Measurements from ENCODE around the gene KANSL1L.
A peak's percentile ranks its signal among the peaks of the same experiment; 100 is the strongest.

KANSL1L gene

DNA sequence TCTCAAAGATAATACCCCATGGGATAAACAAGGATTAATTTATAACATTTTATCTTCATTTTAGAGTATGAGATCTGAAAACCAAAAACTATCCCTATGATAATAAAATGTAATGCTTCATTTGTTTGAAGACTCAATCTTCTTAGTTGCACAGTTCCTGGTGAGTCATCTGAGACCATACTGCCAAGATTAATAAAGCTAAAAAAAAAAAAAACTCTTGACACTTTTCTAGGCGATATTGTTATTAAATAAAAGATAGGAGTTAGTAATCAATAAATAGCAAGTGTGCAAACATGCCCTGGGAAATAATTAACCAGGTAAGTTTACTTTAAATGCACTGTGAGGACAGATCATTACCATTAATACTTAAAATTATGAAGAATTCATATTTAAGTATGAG, 84.9 kb downstream of the KANSL1L start:
- DNase-seq (ENCODE audit: low read depth, low spot score), result no peak

DNA sequence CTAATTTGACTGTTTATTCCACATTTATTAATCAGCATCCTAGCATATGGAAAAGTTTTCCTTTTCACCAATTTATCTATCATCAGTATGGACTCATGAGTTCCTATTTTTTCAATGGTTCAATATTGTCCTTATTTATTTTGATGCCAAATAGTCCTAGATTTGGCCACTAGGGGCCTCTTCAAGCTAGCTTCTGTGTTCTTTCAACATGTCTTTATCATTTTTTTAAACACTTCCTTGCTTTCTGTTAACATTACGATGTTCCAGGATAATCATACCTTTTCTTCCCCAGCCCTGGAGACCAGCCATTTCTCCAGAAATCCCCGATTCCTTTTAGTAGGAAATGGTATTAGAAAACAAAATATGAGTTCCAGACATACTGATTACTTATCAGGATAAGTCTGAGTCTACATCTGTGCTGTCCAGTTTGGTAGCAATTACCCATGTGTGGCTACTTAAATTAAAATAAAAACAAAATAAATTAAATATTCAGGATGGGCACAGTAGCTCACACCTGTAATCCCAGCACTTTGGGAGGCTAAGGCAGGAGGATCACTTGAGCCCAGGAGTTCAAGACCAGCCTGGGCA, 98.2 kb downstream of the KANSL1L start:
- no peak for DNase-seq (ENCODE audit: low read depth, low spot score)

DNA sequence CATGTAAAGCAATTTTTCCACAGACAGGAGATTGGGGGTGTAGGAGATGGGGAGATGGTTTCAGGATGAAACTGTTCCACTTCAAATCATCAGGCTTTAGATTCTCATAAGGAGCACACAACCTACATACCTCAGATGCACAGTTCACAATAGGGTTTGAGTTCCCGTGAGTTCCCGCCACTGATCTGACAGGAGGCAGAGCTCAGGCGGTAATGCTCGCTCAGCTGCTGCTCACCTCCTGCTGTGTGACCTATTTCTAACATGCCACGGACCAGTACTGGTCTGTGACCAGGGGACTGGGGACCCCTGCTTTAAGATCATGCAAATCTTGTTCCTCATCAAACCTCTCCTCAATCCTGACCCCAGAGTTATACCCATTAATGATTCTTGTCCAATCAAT, 98.7 kb downstream of the KANSL1L start:
- no peak for DNase-seq (ENCODE audit: low read depth, low spot score)

DNA sequence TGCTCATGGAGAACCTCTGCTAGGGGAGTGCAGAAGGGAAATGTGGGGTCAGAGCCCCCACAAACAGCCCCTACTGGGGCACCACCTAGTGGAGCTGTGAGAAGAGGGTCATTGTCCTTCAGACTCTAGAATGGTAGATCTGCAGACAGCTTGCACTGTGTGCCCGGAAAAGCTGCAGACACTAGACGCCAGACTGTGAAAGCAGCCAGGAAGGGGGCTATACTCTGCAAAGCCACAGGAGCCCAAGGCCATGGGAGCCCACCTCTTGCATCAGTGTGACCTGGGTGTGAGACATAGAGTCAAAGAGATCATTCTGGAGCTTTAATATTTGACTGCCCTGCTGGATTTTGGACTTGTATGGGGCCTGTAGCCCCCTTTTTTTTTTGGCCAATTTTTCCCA, 107.9 kb downstream of the KANSL1L start:
- DNase-seq (ENCODE audit: low read depth, low spot score), result no peak

DNA sequence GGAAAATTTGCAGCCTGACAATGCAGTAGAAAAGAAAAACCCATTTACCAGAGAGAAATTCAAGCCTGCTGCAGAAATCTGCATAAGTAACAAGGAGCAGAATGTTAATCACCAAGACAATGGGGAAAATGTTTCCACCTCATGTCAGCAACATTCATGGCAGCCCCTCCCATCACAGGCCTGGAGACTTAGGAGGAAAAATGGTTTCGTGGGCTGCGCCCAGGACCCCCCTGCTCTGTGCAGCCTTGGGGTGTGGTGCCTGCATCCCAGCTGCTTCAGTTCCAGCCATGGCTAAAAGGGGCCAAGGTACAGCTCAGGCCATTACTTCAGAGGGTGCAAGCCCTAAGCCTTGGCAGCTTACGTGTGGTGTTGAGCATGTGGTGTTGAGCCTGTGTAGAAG, 115.4 kb downstream of the KANSL1L start:
- no peak for DNase-seq (ENCODE audit: low read depth, low spot score)

DNA sequence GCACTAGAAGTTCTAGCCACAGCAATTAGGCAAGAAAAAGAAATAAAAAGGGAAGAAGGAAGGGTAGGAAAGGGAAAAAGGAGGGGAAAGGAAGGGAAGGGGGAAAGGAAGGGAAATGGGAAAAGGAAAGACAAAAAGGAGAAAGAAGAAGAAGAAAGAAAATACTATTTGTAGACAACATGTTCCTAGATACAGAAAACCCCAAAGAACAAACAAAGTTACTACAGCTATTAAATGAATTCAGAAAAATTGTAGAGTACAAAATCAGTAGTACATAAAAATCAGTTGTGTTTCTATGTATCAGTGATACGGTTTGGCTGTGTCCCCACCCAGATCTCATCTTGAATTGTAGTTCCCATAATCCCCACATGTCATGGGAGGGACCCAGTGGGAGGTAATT, 116.5 kb downstream of the KANSL1L start:
- DNase-seq (ENCODE audit: low read depth, low spot score), result no peak

DNA sequence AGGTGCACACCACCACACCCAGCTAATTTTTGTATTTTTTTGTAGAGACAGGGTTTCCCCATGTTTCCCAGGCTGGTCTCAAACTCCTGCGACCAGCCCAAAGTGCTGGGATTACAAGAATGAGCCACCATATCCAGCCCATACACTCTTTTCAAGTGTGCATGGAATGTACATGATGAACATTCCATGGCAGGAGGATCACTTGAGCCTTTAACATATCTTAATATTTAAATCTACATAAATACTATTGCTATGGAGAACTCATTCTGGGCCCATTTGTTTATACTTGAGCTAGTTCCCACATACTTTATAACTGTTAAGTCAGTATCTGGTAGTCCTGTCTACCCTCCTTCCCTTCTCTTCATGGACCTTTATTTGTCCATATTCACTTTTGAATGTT, 120.3 kb downstream of the KANSL1L start:
- DNase-seq (ENCODE audit: low read depth, low spot score), result no peak

DNA sequence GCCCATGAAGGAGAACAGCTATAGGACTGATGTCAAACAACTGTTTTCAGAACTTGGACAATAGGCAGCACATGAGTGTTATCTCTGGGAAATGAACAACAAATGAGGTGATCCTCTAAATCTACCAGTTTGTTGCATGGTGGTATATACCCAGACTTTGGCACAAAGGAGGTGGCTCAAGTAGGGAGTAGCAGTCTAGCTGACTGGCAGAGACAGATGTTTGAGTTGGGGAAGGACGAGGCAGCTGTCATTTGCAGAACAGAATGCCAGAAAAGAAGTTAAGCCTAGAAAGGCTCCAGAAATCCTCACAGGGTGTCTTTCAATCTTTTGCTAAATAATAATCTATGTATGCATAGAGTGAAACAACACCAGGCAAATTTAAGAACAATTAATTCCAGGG, 121.4 kb downstream of the KANSL1L start:
- DNase-seq (ENCODE audit: low read depth, low spot score), result no peak

DNA sequence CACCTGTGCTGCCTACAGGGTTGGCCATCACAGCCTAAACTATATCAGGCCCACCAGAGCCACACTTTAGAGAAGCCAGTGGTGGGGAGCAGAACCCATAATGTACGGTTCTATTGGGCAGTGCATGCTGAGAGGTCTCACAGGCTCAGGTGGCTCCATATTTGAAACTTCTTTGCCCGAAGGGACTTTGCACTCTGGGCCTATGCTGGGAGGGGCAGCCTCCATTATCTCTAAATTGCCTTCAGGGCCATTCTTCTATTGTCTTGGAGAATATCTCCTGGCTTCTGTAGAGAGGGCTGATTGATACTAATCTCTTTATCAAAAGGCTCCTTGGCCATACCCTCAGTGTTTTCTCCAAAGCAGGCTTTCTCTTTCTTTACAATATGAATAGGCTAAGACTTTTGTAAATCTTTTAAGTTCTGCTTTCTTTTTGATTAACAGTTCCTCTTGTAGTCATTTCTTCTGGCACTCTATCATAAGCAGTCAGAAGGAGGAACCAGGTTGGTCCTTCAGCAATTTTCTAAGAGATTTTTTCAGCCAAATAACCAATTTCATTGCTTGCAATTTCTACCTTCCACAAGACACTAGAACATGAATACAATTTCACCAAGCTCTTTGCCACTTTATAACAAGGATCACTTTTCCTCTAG, 124.2 kb downstream of the KANSL1L start:
- DNase-seq (ENCODE audit: low read depth, low spot score), result no peak

DNA sequence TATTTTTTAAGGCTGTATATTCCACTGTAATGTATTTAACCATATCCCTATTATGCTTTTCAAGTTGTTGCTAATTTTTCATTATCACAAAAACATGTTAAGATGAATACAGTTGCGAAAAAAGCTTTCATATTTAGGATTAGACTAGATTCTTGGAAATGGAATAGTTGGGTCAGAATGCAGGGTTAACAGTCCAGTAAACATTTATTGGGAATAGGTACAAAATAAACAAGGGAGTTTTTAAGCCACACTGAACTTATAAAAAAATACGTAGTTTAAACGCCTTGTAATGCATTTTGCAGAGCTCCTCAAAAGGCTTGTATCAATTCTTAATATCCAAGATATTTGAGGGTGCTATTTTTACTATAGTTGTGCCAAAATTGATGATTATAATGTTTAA, 133.1 kb downstream of the KANSL1L start:
- DNase-seq (ENCODE audit: low read depth, low spot score), result no peak

DNA sequence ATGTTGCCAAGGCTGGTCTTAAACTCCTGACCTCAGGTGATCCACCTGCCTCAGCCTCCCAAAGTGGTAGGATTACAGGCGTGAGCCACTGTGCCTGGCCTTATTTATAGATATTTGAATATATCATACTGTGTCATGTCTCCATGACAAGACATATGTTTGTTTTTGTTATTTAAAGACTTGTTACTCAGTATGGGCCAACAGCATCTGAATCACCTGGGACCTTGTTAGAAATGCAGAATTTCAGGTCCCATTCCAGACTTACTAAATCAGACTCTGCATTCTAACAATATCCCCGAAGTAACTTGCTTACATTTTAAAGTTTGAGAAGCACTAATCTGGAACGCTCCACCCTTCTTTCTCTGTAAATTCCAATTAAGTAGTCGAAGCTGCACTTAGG, 135.5 kb downstream of the KANSL1L start:
- DNase-seq (ENCODE audit: low read depth, low spot score), result no peak

DNA sequence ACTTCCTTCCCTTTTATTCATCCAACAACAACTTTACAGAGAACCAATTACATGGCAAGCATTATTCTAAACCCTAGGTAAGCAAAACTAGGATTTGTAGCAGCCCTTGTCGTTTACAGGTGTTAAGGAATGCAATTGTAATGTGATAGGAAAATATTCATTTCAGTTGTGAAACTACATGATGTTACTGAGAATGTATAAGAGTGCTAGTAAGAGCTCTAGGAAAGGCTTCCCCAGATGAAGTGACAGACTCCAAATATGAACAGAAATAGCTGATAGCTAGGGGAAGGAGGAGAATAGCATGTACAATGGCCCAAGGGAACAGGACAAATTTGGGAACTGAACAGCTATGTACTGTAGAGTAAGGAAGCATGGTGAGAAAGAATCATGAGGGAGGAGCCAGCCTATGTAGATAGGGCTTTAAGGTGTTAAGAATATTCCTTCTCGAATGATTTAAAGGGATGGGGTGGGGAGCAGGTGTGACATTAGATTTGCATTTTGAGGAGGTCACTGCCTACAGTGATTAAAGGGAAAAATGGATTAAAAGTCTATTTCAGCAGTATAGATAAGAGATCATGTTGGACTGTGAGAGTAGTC, 137.0 kb downstream of the KANSL1L start:
- DNase-seq (ENCODE audit: low read depth, low spot score), result no peak

DNA sequence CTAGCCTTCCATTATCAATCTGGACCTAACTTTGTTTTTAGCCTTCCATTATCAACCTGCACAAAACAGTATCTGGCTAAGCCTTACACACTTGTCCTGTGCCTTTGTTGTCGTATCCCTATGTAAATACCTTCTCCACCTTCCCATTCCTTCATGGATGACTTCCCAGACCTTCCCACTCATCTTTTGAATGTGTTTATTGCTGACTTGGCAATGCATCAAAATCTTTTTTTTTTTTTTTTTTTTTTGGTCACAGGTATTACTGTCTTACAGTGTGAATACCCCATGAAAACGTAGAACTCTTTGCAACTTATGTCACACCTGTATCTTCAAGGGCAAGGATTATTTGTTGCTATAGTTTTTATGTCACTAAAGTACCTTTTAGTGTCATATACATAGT, 143.0 kb downstream of the KANSL1L start:
- DNase-seq (ENCODE audit: low read depth, low spot score), result no peak

DNA sequence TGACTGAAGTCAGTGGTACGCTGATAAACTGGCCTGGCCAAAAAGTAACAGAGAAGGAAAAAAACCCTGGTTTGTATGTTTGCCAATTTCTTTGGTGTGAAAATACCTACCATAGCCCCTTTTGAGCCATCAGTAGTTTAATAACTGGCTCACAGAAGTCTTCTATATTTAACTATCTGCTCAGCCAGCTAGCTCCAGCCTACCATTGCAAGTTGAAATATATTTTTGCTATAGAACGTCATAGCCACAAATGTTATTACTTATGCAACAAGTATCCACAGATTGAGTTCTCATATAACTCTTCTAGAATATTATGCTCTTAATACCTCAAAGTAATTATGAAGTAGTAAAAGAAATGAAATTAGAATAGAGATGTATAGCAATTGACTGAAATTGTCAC, 143.6 kb downstream of the KANSL1L start:
- DNase-seq (ENCODE audit: low read depth, low spot score), result no peak

DNA sequence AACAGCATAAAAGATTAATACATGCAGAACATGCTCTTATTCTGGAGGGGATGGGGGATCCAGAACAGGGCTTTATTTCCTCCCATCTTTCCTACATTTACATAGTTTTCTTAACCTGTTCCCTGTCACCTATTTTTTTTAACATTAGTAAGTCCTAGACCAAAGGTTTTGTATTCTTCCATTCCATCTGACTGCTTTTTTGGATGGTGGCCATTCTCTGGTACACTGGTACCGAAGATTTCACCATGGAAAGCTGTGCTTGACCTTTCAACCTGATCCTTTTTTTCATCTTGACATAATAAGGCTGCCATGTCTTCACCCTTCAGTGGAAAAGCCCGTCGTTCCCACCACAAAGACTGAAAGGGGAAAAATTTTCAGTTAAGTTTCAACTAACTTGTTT, 148.4 kb downstream of the KANSL1L start:
- no peak for DNase-seq (ENCODE audit: low read depth, low spot score)

DNA sequence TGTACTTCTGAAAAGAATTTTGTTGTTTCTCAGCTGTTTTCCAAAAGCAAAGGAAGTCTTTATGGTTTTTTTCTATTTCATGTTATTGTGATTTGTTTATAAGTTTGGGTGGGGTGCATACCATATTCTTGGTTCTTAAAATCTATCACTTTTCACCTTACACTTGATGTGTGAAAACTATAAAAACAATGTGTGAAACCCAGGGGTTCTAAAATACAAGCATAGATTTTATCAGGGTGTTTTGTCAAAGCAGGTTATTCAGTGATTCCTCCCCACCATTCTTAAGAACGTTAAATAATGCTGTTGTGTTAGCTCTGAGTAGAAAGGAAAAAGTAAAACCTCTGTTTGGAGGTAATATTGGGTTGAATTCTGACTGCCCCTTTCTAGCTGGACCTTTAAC, 151.1 kb downstream of the KANSL1L start:
- DNase-seq (ENCODE audit: low read depth, low spot score), result no peak

DNA sequence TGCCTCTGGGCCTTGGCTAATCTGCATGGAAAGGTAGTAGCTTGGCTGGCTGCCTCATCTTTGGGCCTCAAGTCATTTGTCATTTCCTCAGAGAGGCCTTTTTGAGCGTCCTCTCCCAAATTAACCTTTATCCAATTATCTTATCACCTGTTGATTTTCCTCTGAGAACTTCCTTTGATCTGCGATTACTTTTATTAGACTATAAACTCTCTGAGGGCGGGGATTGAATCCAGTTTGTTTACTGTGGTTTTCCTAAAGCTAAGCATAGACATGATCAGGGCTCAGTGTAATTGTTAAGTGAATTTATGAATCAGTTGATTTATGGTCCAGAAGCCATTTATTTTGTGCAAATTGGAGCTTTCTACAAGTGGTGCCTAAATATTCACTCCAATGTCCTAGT, 161.3 kb downstream of the KANSL1L start:
- DNase-seq (ENCODE audit: low read depth, low spot score), result no peak

DNA sequence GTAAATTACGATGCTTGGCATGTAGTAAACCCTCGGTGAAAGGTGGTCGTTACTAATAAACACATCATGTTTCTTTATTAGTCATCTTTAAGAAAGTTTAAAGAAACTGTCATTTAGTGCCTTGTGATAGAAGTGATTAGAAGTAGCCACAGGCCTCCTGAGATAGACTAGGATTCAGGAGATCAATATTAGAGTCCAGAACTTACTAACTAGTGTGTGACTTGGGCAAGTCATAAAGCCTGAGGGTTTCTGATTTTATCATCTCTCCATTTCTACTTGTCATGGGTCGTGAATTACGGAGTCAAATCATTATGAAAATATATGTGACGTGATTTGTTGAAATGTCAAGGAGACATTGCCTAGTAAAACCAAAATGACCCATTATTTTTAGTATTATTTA, 162.1 kb downstream of the KANSL1L start:
- no peak for DNase-seq (ENCODE audit: low read depth, low spot score)

DNA sequence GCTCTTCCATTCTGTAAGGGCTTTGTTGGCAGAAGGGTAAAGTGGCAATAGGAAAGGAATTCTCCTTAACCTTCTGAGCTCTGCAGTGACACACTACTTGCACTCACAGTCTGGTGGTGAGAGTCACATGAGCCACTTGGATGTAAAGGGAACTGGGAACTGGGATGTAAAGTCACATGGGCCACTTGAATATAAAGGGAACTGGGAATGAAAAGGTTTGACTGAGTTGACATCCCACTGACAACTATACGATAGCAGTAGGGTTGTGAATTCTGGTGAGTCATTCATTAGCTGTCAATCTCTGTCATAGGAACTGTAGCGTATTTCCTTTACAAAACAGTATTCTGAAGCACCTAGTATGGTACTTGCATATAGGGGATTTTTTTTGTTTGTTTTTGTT, 163.3 kb downstream of the KANSL1L start:
- no peak for DNase-seq (ENCODE audit: low read depth, low spot score)

DNA sequence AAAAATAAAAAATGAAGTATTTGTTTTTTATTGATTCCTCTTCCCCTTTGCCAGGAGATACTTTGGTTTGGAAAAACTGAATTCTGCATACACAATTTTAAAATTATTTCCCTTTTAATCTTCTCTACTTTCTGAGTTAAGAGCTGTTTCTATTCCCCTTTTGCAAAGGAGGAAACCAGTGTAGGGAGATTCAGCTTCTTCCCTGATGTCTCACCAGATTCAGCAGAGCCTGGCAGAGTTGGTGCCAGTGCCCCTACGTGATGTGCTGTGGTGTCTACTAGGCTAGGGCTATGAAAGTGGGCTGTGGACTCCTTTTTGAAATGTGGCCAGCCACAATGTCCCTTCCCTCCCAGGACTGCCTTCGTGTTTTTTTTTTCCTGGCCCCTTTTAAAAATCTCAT, 166.3 kb downstream of the KANSL1L start:
- DNase-seq (ENCODE audit: low read depth, low spot score), result no peak

DNA sequence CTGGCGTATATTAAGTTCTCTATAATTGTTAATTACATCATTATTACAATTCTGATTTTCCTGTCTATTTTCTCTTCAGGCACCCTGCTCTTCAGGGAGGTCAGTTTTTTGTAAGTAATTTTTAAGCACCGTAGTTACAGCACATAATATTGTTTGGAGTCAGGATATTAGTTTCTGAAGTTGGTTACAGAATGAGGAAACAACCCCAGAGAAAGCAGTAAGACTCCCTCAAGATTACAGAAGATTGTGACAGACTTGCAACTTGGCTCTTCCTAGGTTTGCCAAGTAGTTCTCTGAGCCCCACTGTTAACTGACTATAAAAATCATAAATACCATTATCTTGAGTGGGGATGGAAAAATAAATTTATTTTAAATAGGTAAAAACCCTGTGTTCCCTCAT, 167.8 kb downstream of the KANSL1L start:
- no peak for DNase-seq (ENCODE audit: low read depth, low spot score)

DNA sequence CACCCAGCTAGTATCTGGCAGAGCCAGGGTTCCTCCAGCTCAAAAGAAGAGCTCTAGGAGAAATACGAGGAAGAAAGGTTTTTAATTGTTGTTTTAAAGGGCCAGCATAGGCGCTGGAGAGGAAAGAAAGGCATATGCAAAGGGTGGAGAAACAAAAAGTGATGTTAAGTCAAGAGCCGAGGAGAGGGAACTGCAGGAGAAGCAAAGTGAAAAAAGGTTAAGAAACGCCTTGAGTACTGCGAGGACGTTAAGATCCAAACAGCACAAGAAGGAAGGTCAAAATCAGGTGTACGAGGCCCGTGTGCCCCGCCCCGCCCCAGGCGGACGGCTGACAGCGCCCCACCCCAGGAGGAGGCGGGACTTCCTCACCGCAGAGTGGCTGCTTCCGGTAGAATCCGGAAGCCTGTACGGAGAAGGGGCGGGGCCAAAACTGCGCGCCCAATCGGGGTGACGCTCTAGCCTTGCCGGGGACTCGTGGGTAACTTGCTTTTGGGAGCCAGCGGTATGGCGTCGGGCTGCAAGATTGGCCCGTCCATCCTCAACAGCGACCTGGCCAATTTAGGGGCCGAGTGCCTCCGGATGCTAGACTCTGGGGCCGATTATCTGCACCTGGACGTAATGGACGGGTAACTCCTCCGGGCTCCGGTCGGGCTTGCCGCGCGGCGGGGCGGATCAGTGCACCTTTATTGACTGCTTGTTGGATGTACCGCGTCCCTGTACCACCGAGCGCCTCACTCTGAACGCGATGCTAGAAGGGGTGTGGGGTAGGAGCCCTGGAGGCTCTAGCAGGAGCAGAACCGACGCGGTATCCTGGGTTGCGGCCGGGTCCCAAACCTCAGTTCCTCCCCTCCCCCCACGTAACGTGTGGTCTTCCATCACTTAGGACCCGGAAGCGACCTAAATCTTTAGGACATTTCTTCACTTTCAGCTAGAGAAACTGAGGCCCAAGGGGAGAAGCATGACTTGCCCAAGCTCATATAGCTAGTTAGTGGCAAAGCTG, 168.8 kb downstream of the KANSL1L start, which contains the start of gene RPE:
TSS of gene RPE (plus strand) at position 481 of the 1,000 bp plus-strand sequence. CDS start at position 505, 24 bp downstream.
- peak; percentile 94 for DNase-seq (ENCODE audit: low read depth, low spot score)

Measured in activated CD4-positive, CD25-positive, alpha-beta regulatory T cell treated with anti-CD3 and anti-CD28 coated beads, Interleukin-2, amount 50 U/mL, for 16 hours (primary cell).